ENCODE data around the gene MAML1. TPM values are rescaled to one million over a fixed set of nuclear protein-coding genes. Genes with fewer than 3 reads are reported as not detected.

The MAML1 gene
- total and polyA plus RNA-seq, 2 donors (not counting 1 experiment from before 2014, with no cell fraction given): 12.0 to 50.6 TPM

GRCh38 chr5:179769796-179770195, 37.2 kb downstream of the MAML1 start:
- Histone ChIP-seq H4K20me1 (ENCODE audit: control insufficient read depth, insufficient read depth, low read length, poor library complexity, severe bottlenecking) (peaks cover 37% of the 10 kb centered on the region), H3K36me3 (replicated peaks in 1 of 2; ENCODE audit: control extremely low read depth in 1 of 2, control insufficient read depth in 1 of 2, extremely low read depth in 1 of 2, insufficient read depth in 2 of 2, low read length in 1 of 2) (peaks cover 3 to 88% of the 10 kb centered on the region in 2 experiments), H3K4me1 (ENCODE audit: control insufficient read depth in 2 of 2, insufficient read depth in 2 of 2, low read length in 2 of 2) (peaks cover 0 to 3% of the 10 kb centered on the region in 2 donors), H3K79me2 (ENCODE audit: control insufficient read depth, insufficient read depth, low read length) (peaks cover 59% of the 10 kb centered on the region), H3K27me3 (replicated peaks in 1 of 4; ENCODE audit: control extremely low read depth in 1 of 4, control insufficient read depth in 3 of 4, insufficient read depth in 4 of 4, low read length in 3 of 4) (no peaks in the 10 kb centered on the region), H3K4me2 (replicated peaks; ENCODE audit: low read depth, low read length, poor library complexity, severe bottlenecking) (no peak overlapping the region), H3K27ac (ENCODE audit: low read length in 2 of 2) (no peak overlapping the region), H3K9ac (ENCODE audit: low read length) (no peak overlapping the region), H2AFZ (ENCODE audit: insufficient read depth, low read depth, low read length, poor library complexity, severe bottlenecking) (no peak overlapping the region), H3K9me3 (ENCODE audit: control extremely low read depth in 1 of 3, control insufficient read depth in 2 of 3, insufficient read depth in 1 of 3, low read length in 2 of 3) (no peaks in the 10 kb centered on the region), H3K4me3 (ENCODE audit: control extremely low read depth in 1 of 5, extremely low read depth in 1 of 5, insufficient read depth in 1 of 5, low read depth in 2 of 5, low read length in 4 of 5) (no peak overlapping the region)
- peaks cover 7% of the 10 kb centered on the region for H3K4me1 Mint-ChIP-seq
- no peak overlapping the region for H3K27ac Mint-ChIP-seq
- intact Hi-C loops (cut with micrococcal nuclease): no loop called here
- TF ChIP-seq CTCF (IDR thresholded peaks at IDR 0.05) (no peak), EZH2 (IDR thresholded peaks at IDR 0.05; ENCODE audit: borderline replicate concordance, insufficient read depth, low read depth, low read length, poor library complexity, severe bottlenecking) (no peak)
- CTCF ChIA-PET: no interaction called here
- WGBS (ENCODE audit: insufficient coverage): 100% methylated on average over 3 of the region's 5 CpGs
- H3K9me3 Mint-ChIP-seq (ENCODE audit: insufficient read depth): no peaks in the 10 kb centered on the region
- DNase-seq (no peak), ATAC-seq (ENCODE audit: low read depth) (no peak)
- no peaks in the 10 kb centered on the region for H3K27me3 Mint-ChIP-seq
- POLR2A ChIA-PET: no interaction called here
- no peak overlapping the region for H3K4me3 Mint-ChIP-seq

- Mint-ChIP-seq H3K27me3 (no peaks in the 10 kb centered on the region), H3K4me3 (no peak overlapping the region), H3K4me1 (peaks cover 7% of the 10 kb centered on the region), H3K9me3 (ENCODE audit: insufficient read depth) (no peaks in the 10 kb centered on the region), H3K27ac (no peak overlapping the region)
- no peak for DNase-seq
- no peak overlapping the region for H3K4me2 ChIP-seq (replicated peaks; ENCODE audit: low read depth, low read length, poor library complexity, severe bottlenecking)
- peaks cover 22% of the 10 kb centered on the region for H4K20me1 ChIP-seq (ENCODE audit: control insufficient read depth, insufficient read depth, low read length, poor library complexity, severe bottlenecking)
- CTCF ChIA-PET: interaction anchor here (1.5 kb wide), 1 partner anchor 8 kb away, joined by 4 read pairs; no protein-coding TSS in a partner anchor
- no peak for TF ChIP-seq CTCF (IDR thresholded peaks at IDR 0.05)
- no peak for TF ChIP-seq EZH2 (IDR thresholded peaks at IDR 0.05; ENCODE audit: borderline replicate concordance, insufficient read depth, low read depth, low read length, poor library complexity, severe bottlenecking)
- H3K9me3 ChIP-seq (ENCODE audit: control extremely low read depth in 1 of 3, control insufficient read depth in 2 of 3, insufficient read depth in 1 of 3, low read length in 2 of 3): no peaks in the 10 kb centered on the region
- H3K9ac ChIP-seq (ENCODE audit: low read length): no peak overlapping the region
- no peak overlapping the region for H3K4me3 ChIP-seq (ENCODE audit: control extremely low read depth in 1 of 5, extremely low read depth in 1 of 5, insufficient read depth in 1 of 5, low read depth in 2 of 5, low read length in 4 of 5)
- H3K27me3 ChIP-seq (replicated peaks in 1 of 4; ENCODE audit: control extremely low read depth in 1 of 4, control insufficient read depth in 3 of 4, insufficient read depth in 4 of 4, low read length in 3 of 4): no peaks in the 10 kb centered on the region
- WGBS (ENCODE audit: insufficient coverage): 100% methylated on average over 3 of the region's 4 CpGs
- ATAC-seq (ENCODE audit: low read depth): no peak
- peaks cover 0 to 2% of the 10 kb centered on the region in 2 donors for H3K4me1 ChIP-seq (ENCODE audit: control insufficient read depth in 2 of 2, insufficient read depth in 2 of 2, low read length in 2 of 2)
- H3K79me2 ChIP-seq (ENCODE audit: control insufficient read depth, insufficient read depth, low read length): peaks cover 43% of the 10 kb centered on the region
- no peak overlapping the region for H2AFZ ChIP-seq (ENCODE audit: insufficient read depth, low read depth, low read length, poor library complexity, severe bottlenecking)
- intact Hi-C loops (cut with micrococcal nuclease): no loop called here
- no peak overlapping the region for H3K27ac ChIP-seq (ENCODE audit: low read length in 2 of 2)
- peaks cover 3 to 89% of the 10 kb centered on the region in 2 experiments for H3K36me3 ChIP-seq (replicated peaks in 1 of 2; ENCODE audit: control extremely low read depth in 1 of 2, control insufficient read depth in 1 of 2, extremely low read depth in 1 of 2, insufficient read depth in 2 of 2, low read length in 1 of 2)
- POLR2A ChIA-PET: no interaction called here
Observed at GRCh38 chr5:179771311-179771895, 38.8 kb downstream of the MAML1 start.

Measured in B cell (primary cell).